NCI-H128 (cell line): ENCODE measurements around the gene UQCRH.

Source experiments
- DNase-seq: peaks from one replicate; lab custom pipeline; 2025; ENCODE audit not compliant: unreplicated experiment; lab: John Stamatoyannopoulos, UW

UQCRH gene

GRCh38 chr1:46303038-46303871 is at the start of gene UQCRH, which contains the start of gene LRRC41:
TSS of gene UQCRH (plus strand) at chr1:46303698. CDS start at chr1:46303767, 69 bp downstream.
TSS of gene LRRC41 (minus strand) at chr1:46303616. CDS start at chr1:46303322, 294 bp downstream.
- peak; percentile 96 for DNase-seq

- no peak for DNase-seq
Observed at GRCh38 chr1:46254668-46255067, 48.8 kb upstream of the UQCRH start.

- DNase-seq, result no peak
Observed at GRCh38 chr1:46256523-46256922, 47.0 kb upstream of the UQCRH start.

GRCh38 chr1:46262508-46262907 is 41.0 kb upstream of the UQCRH start:
- DNase-seq, result no peak

- DNase-seq, result no peak
Observed at GRCh38 chr1:46263146-46263545, 40.4 kb upstream of the UQCRH start.

- no peak for DNase-seq
Observed at GRCh38 chr1:46268578-46268977, 34.9 kb upstream of the UQCRH start.

- no peak for DNase-seq
Observed at GRCh38 chr1:46274225-46275029, 29.1 kb upstream of the UQCRH start.

- no peak for DNase-seq
Observed at GRCh38 chr1:46275030-46275337, 28.5 kb upstream of the UQCRH start.

GRCh38 chr1:46277658-46278373 is 25.7 kb upstream of the UQCRH start:
- DNase-seq, result peak; percentile 15

GRCh38 chr1:46278807-46279206 is 24.7 kb upstream of the UQCRH start:
- no peak for DNase-seq

GRCh38 chr1:46280092-46280491 is 23.4 kb upstream of the UQCRH start:
- DNase-seq, result no peak

- no peak for DNase-seq
Observed at GRCh38 chr1:46281021-46281420, 22.5 kb upstream of the UQCRH start.

- no peak for DNase-seq
Observed at GRCh38 chr1:46284058-46284457, 19.4 kb upstream of the UQCRH start.

- no peak for DNase-seq
Observed at GRCh38 chr1:46284597-46285564, 18.6 kb upstream of the UQCRH start.

GRCh38 chr1:46285730-46286477 is 17.6 kb upstream of the UQCRH start:
- no peak for DNase-seq

GRCh38 chr1:46288485-46289133 is 14.9 kb upstream of the UQCRH start:
- no peak for DNase-seq

- DNase-seq, result no peak
Observed at GRCh38 chr1:46289134-46289494, 14.4 kb upstream of the UQCRH start.

- no peak for DNase-seq
Observed at GRCh38 chr1:46289976-46290375, 13.5 kb upstream of the UQCRH start.

GRCh38 chr1:46295306-46295705 is 8.2 kb upstream of the UQCRH start:
- no peak for DNase-seq
